A673 (cell line): ENCODE measurements around the gene CYSRT1. TPM values are rescaled to one million over a fixed set of nuclear protein-coding genes. Genes with fewer than 3 reads are reported as not detected.

ENCODE experiments used
- BruUV-seq: library from RNA; stranded (reverse); fragments of 400-500 nt; replicated peaks from 2 replicates; lab custom pipeline; 2021; lab: Mats Ljungman, UMichigan
- CTCF ChIA-PET: fragments of 300-600 bp; sonication (Branson Sonifier 250); formaldehyde crosslinking; loops from one replicate; lab custom pipeline; 2022; ENCODE audit warnings: antibody characterized with exemption; lab: Charles Lee
- POLR2A ChIA-PET: fragments of 300-600 bp; sonication (Branson Sonifier 250); formaldehyde crosslinking; loops from one replicate; lab custom pipeline; 2022; ENCODE audit warnings: antibody characterized with exemption; ENCODE audit not compliant: low non-redundant PET; lab: Charles Lee
- DNase-seq: peaks from one replicate; pipeline ENCODE4 v3.0.0-alpha.2; 2015; ENCODE audit warnings: low spot score
- H3K27ac ChIP-seq: fragments of 200-600 bp; sonication (generic); 2 replicates; pipeline ENCODE4 v1.5.1; 2016; ENCODE audit warnings: mixed run types, low read depth, mild to moderate bottlenecking, mixed read lengths, antibody characterized with exemption, low read length; ENCODE audit not compliant: poor library complexity, severe bottlenecking
- H3K27me3 ChIP-seq: fragments of 200-600 bp; sonication (generic); replicated peaks from 2 replicates; pipeline ENCODE4 v1.6.1; 2017; ENCODE audit warnings: mixed run types, low read depth, mild to moderate bottlenecking, mixed read lengths, antibody characterized with exemption, low read length; ENCODE audit not compliant: insufficient read depth, poor library complexity
- H3K36me3 ChIP-seq: fragments of 200-600 bp; sonication (generic); 2 replicates; pipeline ENCODE4 v1.6.1; 2016; ENCODE audit warnings: mixed run types, mild to moderate bottlenecking, mixed read lengths, antibody characterized with exemption, low read length; ENCODE audit not compliant: insufficient read depth, poor library complexity, severe bottlenecking
- H3K4me1 ChIP-seq: fragments of 200-600 bp; sonication (generic); 2 replicates; pipeline ENCODE4 v1.6.1; 2017; ENCODE audit warnings: mixed run types, mild to moderate bottlenecking, mixed read lengths, antibody characterized with exemption, low read length; ENCODE audit not compliant: insufficient read depth, poor library complexity, severe bottlenecking
- H3K4me3 ChIP-seq: fragments of 200-600 bp; sonication (generic); 2 replicates; pipeline ENCODE4 v1.5.1; 2016; ENCODE audit warnings: low read depth, mixed run types, mild to moderate bottlenecking, mixed read lengths, low read length; ENCODE audit not compliant: poor library complexity, severe bottlenecking
- H3K9me3 ChIP-seq: fragments of 200-600 bp; sonication (generic); 2 replicates; pipeline ENCODE4 v1.6.1; 2016; ENCODE audit warnings: mixed run types, low read depth, mild to moderate bottlenecking, mixed read lengths, antibody characterized with exemption, low read length; ENCODE audit not compliant: poor library complexity, severe bottlenecking
- EZH2 ChIP-seq: fragments of 200-600 bp; sonication (generic); IDR thresholded peaks from 2 replicates; pipeline ENCODE4 v1.6.1; 2017; ENCODE audit warnings: borderline replicate concordance, low read depth, mild to moderate bottlenecking, mixed read lengths, antibody characterized with exemption, low read length; ENCODE audit not compliant: poor library complexity, severe bottlenecking
- intact Hi-C: fragments of 100-400 bp; cut with micrococcal nuclease; formaldehyde crosslinking; loops from one replicate; pipeline ENCODE4 v1.10.0; 2022; ENCODE audit not compliant: unreplicated experiment
- total RNA-seq: library from RNA; stranded (reverse); gene quantifications from 2 replicates; pipeline ENCODE4 v1.2.3, GENCODE V29; 2021
- TF ChIP-seq, protein P1 (sequence below): fragments of 300-800, 200-600 bp; sonication (generic); conservative IDR thresholded peaks from 2 replicates; pipeline ENCODE4 v1.5.1; 2017; ENCODE audit warnings: low read depth, mild to moderate bottlenecking, antibody characterized with exemption, low read length, moderate library complexity, mixed read lengths

The CYSRT1 gene
- total RNA-seq, 1 experiment from 2014 or later, result 0.37 TPM

DNA sequence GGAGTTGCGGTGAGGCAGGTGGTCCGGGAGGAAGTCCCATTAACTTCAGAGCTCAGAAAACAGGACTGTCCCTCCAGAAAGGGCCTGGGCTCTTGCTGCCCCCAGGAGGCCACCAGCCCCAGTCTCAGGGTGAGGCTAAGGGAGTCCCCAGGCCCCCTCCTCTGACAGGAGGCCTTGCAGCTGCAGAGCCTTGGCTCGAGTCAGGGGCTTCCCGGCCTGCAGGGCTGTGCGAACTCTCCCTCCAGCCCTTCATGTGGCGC is 22.9 kb downstream of the CYSRT1 start:
- no peak for DNase-seq
- ChIA-PET POLR2A (no interaction called here), CTCF (no interaction called here)
- intact Hi-C loops, result no loop called here
- Histone ChIP-seq H3K27me3 (no peaks in the 10 kb centered on the region), H3K36me3 (peaks cover 11% of the 10 kb centered on the region), H3K4me1 (peaks cover 18% of the 10 kb centered on the region), H3K27ac (no peak overlapping the region), H3K9me3 (no peaks in the 10 kb centered on the region), H3K4me3 (no peak overlapping the region)
- no peak for TF ChIP-seq EZH2
- TF ChIP-seq, protein P1, sequence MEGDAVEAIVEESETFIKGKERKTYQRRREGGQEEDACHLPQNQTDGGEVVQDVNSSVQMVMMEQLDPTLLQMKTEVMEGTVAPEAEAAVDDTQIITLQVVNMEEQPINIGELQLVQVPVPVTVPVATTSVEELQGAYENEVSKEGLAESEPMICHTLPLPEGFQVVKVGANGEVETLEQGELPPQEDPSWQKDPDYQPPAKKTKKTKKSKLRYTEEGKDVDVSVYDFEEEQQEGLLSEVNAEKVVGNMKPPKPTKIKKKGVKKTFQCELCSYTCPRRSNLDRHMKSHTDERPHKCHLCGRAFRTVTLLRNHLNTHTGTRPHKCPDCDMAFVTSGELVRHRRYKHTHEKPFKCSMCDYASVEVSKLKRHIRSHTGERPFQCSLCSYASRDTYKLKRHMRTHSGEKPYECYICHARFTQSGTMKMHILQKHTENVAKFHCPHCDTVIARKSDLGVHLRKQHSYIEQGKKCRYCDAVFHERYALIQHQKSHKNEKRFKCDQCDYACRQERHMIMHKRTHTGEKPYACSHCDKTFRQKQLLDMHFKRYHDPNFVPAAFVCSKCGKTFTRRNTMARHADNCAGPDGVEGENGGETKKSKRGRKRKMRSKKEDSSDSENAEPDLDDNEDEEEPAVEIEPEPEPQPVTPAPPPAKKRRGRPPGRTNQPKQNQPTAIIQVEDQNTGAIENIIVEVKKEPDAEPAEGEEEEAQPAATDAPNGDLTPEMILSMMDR, result no peak
- BruUV-seq, result no TSS peak

DNA sequence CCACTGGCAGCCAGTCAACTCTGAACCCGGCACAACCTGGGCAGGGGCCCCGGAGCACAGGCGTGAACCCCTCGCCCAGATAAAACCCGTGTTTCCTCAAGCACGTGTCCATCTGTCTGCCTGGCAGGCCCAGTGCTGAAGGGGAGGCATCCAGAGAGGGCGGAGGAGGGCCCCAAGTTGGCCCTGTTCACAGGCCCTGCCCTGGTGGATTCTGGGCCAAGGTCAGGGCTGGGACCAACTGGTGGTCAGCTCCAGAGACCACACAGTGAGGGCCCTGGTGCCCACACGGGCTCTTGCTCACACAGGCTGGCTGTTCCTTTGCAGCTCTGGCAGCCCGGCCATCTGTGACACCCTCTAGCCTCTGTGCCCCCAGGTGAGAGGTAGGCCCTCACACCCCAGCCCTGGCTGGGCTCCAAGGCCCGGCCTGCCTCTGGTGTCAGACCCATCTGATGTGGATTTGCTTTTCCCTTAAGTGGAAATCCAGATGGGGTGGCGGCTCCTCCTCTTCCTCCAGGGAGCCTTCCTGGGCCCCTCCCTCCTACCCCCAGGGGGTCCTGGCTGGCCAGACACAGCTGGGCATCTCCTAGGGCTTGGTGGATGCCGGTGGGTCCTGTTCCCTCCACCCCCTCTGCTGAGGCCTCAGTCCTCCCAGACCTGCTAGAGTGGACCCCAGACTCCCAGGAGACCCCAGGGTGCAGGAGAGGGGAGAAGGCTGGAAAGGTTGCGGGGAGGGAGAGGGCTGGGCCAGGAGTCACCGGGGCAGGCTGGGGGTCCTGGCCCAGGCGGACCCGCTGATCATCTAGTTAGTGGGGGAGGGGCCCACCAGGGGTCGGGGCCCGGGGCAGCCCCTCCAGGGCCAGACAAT is 25.6 kb downstream of the CYSRT1 start:
- CTCF ChIA-PET, result no interaction called here
- H3K4me3 ChIP-seq, result no peak overlapping the region
- intact Hi-C loops, result no loop called here
- H3K36me3 ChIP-seq, result no peaks in the 10 kb centered on the region
- peaks cover 6% of the 10 kb centered on the region for H3K4me1 ChIP-seq
- POLR2A ChIA-PET, result no interaction called here
- no peaks in the 10 kb centered on the region for H3K27me3 ChIP-seq
- no peaks in the 10 kb centered on the region for H3K9me3 ChIP-seq
- no peak overlapping the region for H3K27ac ChIP-seq
- TF ChIP-seq EZH2, result no peak
- TF ChIP-seq, protein P1, result no peak
- DNase-seq, result no peak
- no TSS peak for BruUV-seq

DNA sequence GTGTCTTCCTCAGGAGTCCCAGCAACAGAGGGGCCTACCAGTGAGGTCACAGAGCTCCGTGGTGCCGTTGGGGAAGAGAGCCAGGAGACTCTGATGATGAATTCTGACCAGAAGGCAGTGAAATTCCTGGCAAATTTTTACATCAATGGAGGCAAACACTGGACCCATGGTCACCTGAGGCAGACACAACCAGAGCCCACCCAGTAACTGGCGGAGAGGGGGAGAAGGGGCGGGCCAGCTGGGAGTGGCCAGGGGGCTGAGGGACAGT is 26.2 kb downstream of the CYSRT1 start, which contains the start of gene STPG3:
Gene STPG3, plus strand, starts transcription at position 93 of the 268 bp plus-strand sequence. Its CDS starts 1 bp downstream, at position 94.
- no peak for DNase-seq
- H3K9me3 ChIP-seq, result no peaks in the 10 kb centered on the region
- H3K4me1 ChIP-seq, result peaks cover 9% of the 10 kb centered on the region
- no peaks in the 10 kb centered on the region for H3K27me3 ChIP-seq
- H3K36me3 ChIP-seq, result peaks cover under 1% of the 10 kb centered on the region
- ChIA-PET POLR2A (no interaction called here), CTCF (no interaction called here)
- intact Hi-C loops, result no loop called here
- BruUV-seq, result no TSS peak
- no peak for TF ChIP-seq EZH2
- TF ChIP-seq, protein P1, result no peak
- H3K27ac ChIP-seq, result no peak within 1 kb of the TSS
- no peak within 1 kb of the TSS for H3K4me3 ChIP-seq
